HepG2 (cell line): ENCODE measurements around the gene MIGA2. TPM values are rescaled to one million over a fixed set of nuclear protein-coding genes. Genes with fewer than 3 reads are reported as not detected.

Source experiments
- BORCS8-MEF2B ChIP-seq: sonication (generic); formaldehyde crosslinking; IDR thresholded peaks from 2 replicates; pipeline ENCODE4 v1.8.0; 2022; ENCODE audit warnings: mild to moderate bottlenecking, missing genetic modification reagents
- CEBPB ChIP-seq: IDR thresholded peaks from 2 replicates; pipeline ENCODE4 v1.6.1; 2011; ENCODE audit warnings: low read depth, low read length, improper control_type of control experiment, borderline replicate concordance
- CEBPG ChIP-seq: IDR thresholded peaks from 2 replicates; pipeline ENCODE4 v1.6.1; 2016
- FOXO1 ChIP-seq: sonication (generic); formaldehyde crosslinking; IDR thresholded peaks from 2 replicates; pipeline ENCODE4 v1.4.0; 2020; ENCODE audit warnings: missing genetic modification reagents
- NKX3-1 ChIP-seq: sonication (generic); formaldehyde crosslinking; IDR thresholded peaks from 2 replicates; pipeline ENCODE4 v1.5.0; 2020; ENCODE audit warnings: missing genetic modification reagents
- ONECUT2 ChIP-seq: sonication (generic); formaldehyde crosslinking; IDR thresholded peaks from 2 replicates; pipeline ENCODE4 v1.4.0; 2020; ENCODE audit warnings: missing genetic modification reagents
- RFX1 ChIP-seq: fragments of 450-650 bp; IDR thresholded peaks from 2 replicates; pipeline ENCODE4 v1.6.1; 2017
- ZBTB2 ChIP-seq: sonication (generic); formaldehyde crosslinking; IDR thresholded peaks from 2 replicates; pipeline ENCODE4 v1.8.0; 2022; ENCODE audit warnings: low read depth, missing genetic modification reagents
- ZBTB39 ChIP-seq: sonication (generic); formaldehyde crosslinking; IDR thresholded peaks from 2 replicates; pipeline ENCODE4 v1.5.0; 2020; ENCODE audit warnings: missing genetic modification reagents
- ZFP37 ChIP-seq: sonication (generic); formaldehyde crosslinking; IDR thresholded peaks from 2 replicates; pipeline ENCODE4 v1.4.0; 2020; ENCODE audit warnings: missing genetic modification reagents, borderline replicate concordance
- ZFP91 ChIP-seq: sonication (generic); formaldehyde crosslinking; IDR thresholded peaks from 2 replicates; pipeline ENCODE4 v1.9.0; 2022; ENCODE audit warnings: missing genetic modification reagents, mild to moderate bottlenecking, borderline replicate concordance
- ZFX ChIP-seq: sonication (generic); formaldehyde crosslinking; IDR thresholded peaks from 2 replicates; pipeline ENCODE4 v1.4.0; 2020; ENCODE audit warnings: mild to moderate bottlenecking, low read depth, missing genetic modification reagents, moderate library complexity
- ZNF362 ChIP-seq: sonication (generic); formaldehyde crosslinking; IDR thresholded peaks from 2 replicates; pipeline ENCODE4 v1.4.0; 2020; ENCODE audit warnings: missing genetic modification reagents, mild to moderate bottlenecking, borderline replicate concordance
- ZNF430 ChIP-seq: sonication (generic); formaldehyde crosslinking; IDR thresholded peaks from 2 replicates; pipeline ENCODE4 v1.9.0; 2021; ENCODE audit warnings: mild to moderate bottlenecking, missing genetic modification reagents
- ZNF546 ChIP-seq: sonication (generic); formaldehyde crosslinking; conservative IDR thresholded peaks from 2 replicates; pipeline ENCODE4 v1.8.1; 2023; ENCODE audit warnings: mild to moderate bottlenecking, missing genetic modification reagents
- ZNF605 ChIP-seq: sonication (generic); formaldehyde crosslinking; IDR thresholded peaks from 2 replicates; pipeline ENCODE4 v1.8.0; 2022; ENCODE audit warnings: mild to moderate bottlenecking, missing genetic modification reagents
- ZNF770 ChIP-seq: sonication (generic); formaldehyde crosslinking; IDR thresholded peaks from 2 replicates; pipeline ENCODE4 v1.5.0; 2020; ENCODE audit warnings: mild to moderate bottlenecking, missing genetic modification reagents
- polyA plus RNA-seq, 8 experiments: library from polyadenylated mRNA; depleted of rRNA in 3 of 8; stranded (reverse) in 7 of 8; unstranded in 1 of 8; fragments of >200 nt; fragmentation: Illumina TruSeq in 4 of 8; extraction: Trizol in 4 of 8; gene quantifications; 2 replicates each; pipeline versions ENCODE4 v1.2.1 to v1.2.3, GENCODE V29; 2011 to 2016; ENCODE audit warnings: low read depth in 4 of 8, missing spikeins in 1 of 8, mixed read lengths in 1 of 8; ENCODE audit not compliant: insufficient read depth in 1 of 8
- total RNA-seq, 5 experiments: library from RNA; depleted of rRNA; stranded (reverse); fragments of >200 nt; fragmentation: Illumina TruSeq; extraction: Trizol; gene quantifications; 2 replicates each; pipeline ENCODE4 v1.2.3, GENCODE V29; 2016; ENCODE audit warnings: low read depth in 1 of 5
- TF ChIP-seq, protein P1 (sequence below): sonication (generic); formaldehyde crosslinking; IDR thresholded peaks from 2 replicates; pipeline ENCODE4 v1.9.0; 2021; ENCODE audit warnings: missing genetic modification reagents, borderline replicate concordance

The MIGA2 gene
- total and polyA plus RNA-seq, 2 of the 13 experiments (the other 11 are each of a cell fraction or from before 2014, with no cell fraction given): 10.8 to 17.1 TPM

- TF ChIP-seq ZBTB39 (CRISPR knock-in tag) (no peak), ZNF605 (CRISPR knock-in tag) (0 out of 2 replicates have a peak, but pooled peaks have one; percentile 8), CEBPG (peak; percentile 88), ZBTB2 (no peak), ZNF546 (CRISPR knock-in tag) (no peak), ZNF430 (no peak), ZNF770 (peak; percentile 33; the same call in 1 of the 2 replicates), CEBPB (peak; percentile 93), NKX3-1 (CRISPR knock-in tag) (no peak), ZFP37 (CRISPR knock-in tag) (no peak), RFX1 (no peak), ZFP91 (CRISPR knock-in tag) (no peak), ZFX (CRISPR knock-in tag) (peak; percentile 42; the same call in 1 of the 2 replicates), ONECUT2 (CRISPR knock-in tag) (no peak), ZNF362 (CRISPR knock-in tag) (no peak), FOXO1 (CRISPR knock-in tag) (no peak), BORCS8-MEF2B (CRISPR knock-in tag) (no peak)
- TF ChIP-seq, protein P1, sequence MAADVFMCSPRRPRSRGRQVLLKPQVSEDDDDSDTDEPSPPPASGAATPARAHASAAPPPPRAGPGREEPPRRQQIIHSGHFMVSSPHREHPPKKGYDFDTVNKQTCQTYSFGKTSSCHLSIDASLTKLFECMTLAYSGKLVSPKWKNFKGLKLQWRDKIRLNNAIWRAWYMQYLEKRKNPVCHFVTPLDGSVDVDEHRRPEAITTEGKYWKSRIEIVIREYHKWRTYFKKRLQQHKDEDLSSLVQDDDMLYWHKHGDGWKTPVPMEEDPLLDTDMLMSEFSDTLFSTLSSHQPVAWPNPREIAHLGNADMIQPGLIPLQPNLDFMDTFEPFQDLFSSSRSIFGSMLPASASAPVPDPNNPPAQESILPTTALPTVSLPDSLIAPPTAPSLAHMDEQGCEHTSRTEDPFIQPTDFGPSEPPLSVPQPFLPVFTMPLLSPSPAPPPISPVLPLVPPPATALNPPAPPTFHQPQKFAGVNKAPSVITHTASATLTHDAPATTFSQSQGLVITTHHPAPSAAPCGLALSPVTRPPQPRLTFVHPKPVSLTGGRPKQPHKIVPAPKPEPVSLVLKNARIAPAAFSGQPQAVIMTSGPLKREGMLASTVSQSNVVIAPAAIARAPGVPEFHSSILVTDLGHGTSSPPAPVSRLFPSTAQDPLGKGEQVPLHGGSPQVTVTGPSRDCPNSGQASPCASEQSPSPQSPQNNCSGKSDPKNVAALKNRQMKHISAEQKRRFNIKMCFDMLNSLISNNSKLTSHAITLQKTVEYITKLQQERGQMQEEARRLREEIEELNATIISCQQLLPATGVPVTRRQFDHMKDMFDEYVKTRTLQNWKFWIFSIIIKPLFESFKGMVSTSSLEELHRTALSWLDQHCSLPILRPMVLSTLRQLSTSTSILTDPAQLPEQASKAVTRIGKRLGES (CRISPR knock-in tag): no peak
Measured at GRCh38 chr9:129109537-129109903, 73.1 kb downstream of the MIGA2 start (continued).
